Nephron (organoid): ENCODE results near the gene EAF1.

ENCODE experiments used
- H3K27ac Mint-ChIP-seq, 3 experiments: 2 replicates each; pipeline ENCODE4 v1.8.0; 2020; ENCODE audit warnings: mixed read lengths in 3 of 3, mild to moderate bottlenecking in 2 of 3, moderate library complexity in 1 of 3
- H3K27me3 Mint-ChIP-seq: 2 replicates; pipeline ENCODE4 v1.8.0; 2021; ENCODE audit warnings: low read depth, mild to moderate bottlenecking, moderate library complexity, mixed read lengths
- H3K36me3 Mint-ChIP-seq: 2 replicates; pipeline ENCODE4 v1.8.0; 2020; ENCODE audit warnings: low read depth, mixed read lengths
- H3K4me1 Mint-ChIP-seq: 2 replicates; pipeline ENCODE4 v1.8.0; 2020; ENCODE audit warnings: mixed read lengths
- H3K4me3 Mint-ChIP-seq, 3 experiments: 2 replicates each; pipeline ENCODE4 v1.8.0; 2020; ENCODE audit warnings: mild to moderate bottlenecking in 3 of 3, mixed read lengths in 3 of 3, moderate library complexity in 2 of 3
- H3K9me3 Mint-ChIP-seq: 2 replicates; pipeline ENCODE4 v1.8.0; 2020; ENCODE audit warnings: mixed read lengths
- TF ChIP-seq, protein P1 (sequence below), 3 experiments: fragments of 200-600 bp; sonication (generic); IDR thresholded peaks; one replicate each; pipeline ENCODE4 v1.5.0; 2021; ENCODE audit warnings: antibody characterized with exemption in 3 of 3; ENCODE audit not compliant: unreplicated experiment in 3 of 3

Gene EAF1

DNA sequence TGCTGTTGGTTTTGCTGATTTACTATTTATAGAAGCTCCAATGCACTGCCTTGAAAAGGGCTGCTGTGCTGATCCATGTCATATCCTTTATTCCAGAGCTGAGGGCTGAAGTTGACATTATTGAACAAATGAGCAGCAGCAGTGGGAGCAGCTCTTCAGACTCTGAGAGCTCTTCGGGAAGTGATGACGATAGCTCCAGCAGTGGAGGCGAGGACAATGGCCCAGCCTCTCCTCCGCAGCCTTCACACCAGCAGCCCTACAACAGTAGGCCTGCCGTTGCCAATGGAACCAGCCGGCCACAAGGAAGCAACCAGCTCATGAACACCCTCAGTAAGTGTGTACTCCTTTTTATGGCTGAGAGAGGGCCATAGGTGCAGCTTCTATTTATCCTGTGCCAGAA, 8.8 kb downstream of the EAF1 start:
- TF ChIP-seq, protein P1, sequence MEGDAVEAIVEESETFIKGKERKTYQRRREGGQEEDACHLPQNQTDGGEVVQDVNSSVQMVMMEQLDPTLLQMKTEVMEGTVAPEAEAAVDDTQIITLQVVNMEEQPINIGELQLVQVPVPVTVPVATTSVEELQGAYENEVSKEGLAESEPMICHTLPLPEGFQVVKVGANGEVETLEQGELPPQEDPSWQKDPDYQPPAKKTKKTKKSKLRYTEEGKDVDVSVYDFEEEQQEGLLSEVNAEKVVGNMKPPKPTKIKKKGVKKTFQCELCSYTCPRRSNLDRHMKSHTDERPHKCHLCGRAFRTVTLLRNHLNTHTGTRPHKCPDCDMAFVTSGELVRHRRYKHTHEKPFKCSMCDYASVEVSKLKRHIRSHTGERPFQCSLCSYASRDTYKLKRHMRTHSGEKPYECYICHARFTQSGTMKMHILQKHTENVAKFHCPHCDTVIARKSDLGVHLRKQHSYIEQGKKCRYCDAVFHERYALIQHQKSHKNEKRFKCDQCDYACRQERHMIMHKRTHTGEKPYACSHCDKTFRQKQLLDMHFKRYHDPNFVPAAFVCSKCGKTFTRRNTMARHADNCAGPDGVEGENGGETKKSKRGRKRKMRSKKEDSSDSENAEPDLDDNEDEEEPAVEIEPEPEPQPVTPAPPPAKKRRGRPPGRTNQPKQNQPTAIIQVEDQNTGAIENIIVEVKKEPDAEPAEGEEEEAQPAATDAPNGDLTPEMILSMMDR (IDR thresholded peaks at IDR 0.05; ENCODE audit: unreplicated experiment in 3 of 3), result no peak
- Mint-ChIP-seq H3K4me3 (no peak overlapping the region), H3K9me3 (no peaks in the 10 kb centered on the region), H3K36me3 (peaks cover 68% of the 10 kb centered on the region), H3K4me1 (no peaks in the 10 kb centered on the region), H3K27ac (no peak overlapping the region), H3K27me3 (no peaks in the 10 kb centered on the region)

DNA sequence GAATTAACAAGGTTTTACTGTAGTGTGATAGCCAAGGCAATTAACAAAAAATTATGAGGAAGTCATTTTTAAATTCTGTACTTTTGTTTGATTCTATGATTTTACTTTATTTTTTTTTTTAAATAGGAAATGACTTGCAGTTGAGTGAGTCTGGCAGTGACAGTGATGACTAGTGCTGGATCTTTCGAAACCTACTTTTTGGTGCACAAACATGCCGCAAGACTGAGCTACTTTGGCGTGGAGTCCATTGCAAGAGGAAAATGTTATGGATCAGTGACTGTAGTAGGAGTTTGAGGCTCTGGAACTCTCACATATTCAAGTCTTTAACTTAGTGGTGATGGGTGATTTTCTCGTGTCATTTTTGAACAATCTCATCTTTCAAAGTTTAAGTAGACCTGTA, 11.6 kb downstream of the EAF1 start:
- H3K27ac Mint-ChIP-seq, result no peak overlapping the region
- H3K9me3 Mint-ChIP-seq, result no peaks in the 10 kb centered on the region
- TF ChIP-seq, protein P1 (IDR thresholded peaks at IDR 0.05; ENCODE audit: unreplicated experiment in 3 of 3), result no peak
- H3K27me3 Mint-ChIP-seq, result no peaks in the 10 kb centered on the region
- no peaks in the 10 kb centered on the region for H3K4me1 Mint-ChIP-seq
- H3K4me3 Mint-ChIP-seq, result no peak overlapping the region
- H3K36me3 Mint-ChIP-seq, result peaks cover 70% of the 10 kb centered on the region

DNA sequence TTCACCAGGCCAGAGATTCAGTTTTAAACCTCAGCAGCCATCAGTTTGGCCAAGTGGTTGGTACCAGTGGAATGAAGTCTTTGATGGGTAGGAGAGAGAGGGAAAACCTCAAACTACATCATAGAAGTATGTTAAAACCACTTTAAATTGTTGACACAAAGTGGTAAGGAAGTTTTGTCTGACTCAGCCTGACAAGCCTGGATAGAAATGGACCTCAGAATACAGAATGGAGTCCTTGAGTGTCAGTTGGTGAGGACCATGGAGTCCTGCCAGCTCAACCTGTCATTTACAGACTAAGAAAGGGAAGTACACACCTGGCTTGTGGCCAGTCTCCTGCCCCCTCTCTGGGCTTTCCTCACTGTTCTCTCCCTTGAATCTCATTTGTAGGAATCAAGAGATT, 12.1 kb downstream of the EAF1 start:
- no peak overlapping the region for H3K27ac Mint-ChIP-seq
- no peak overlapping the region for H3K4me3 Mint-ChIP-seq
- H3K27me3 Mint-ChIP-seq, result no peaks in the 10 kb centered on the region
- H3K36me3 Mint-ChIP-seq, result peaks cover 69% of the 10 kb centered on the region
- H3K4me1 Mint-ChIP-seq, result no peaks in the 10 kb centered on the region
- TF ChIP-seq, protein P1 (IDR thresholded peaks at IDR 0.05; ENCODE audit: unreplicated experiment in 3 of 3), result no peak
- H3K9me3 Mint-ChIP-seq, result no peaks in the 10 kb centered on the region

DNA sequence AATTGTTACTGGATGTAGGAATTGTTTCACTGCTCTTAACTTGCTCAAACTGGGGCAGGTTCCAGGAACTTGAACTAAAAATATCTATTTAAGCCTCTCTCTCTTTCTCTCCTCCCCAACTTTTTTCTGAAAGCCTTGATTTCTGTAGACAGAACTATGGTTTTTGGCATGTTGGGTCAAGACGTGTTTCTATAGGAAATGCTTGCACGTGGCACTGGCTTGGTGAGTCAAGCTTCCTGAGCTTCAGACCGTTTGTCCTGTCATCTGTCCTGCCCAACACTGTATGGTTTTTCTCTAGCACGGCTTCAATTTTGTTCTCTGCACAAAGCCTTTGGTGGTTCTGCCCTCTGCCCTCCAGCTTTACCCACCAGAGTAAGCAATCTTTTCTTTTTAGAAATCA, 13.5 kb downstream of the EAF1 start:
- Mint-ChIP-seq H3K27me3 (no peaks in the 10 kb centered on the region), H3K4me1 (no peaks in the 10 kb centered on the region), H3K9me3 (no peaks in the 10 kb centered on the region), H3K36me3 (peaks cover 69% of the 10 kb centered on the region), H3K4me3 (no peak overlapping the region), H3K27ac (no peak overlapping the region)
- TF ChIP-seq, protein P1 (IDR thresholded peaks at IDR 0.05; ENCODE audit: unreplicated experiment in 3 of 3), result no peak

DNA sequence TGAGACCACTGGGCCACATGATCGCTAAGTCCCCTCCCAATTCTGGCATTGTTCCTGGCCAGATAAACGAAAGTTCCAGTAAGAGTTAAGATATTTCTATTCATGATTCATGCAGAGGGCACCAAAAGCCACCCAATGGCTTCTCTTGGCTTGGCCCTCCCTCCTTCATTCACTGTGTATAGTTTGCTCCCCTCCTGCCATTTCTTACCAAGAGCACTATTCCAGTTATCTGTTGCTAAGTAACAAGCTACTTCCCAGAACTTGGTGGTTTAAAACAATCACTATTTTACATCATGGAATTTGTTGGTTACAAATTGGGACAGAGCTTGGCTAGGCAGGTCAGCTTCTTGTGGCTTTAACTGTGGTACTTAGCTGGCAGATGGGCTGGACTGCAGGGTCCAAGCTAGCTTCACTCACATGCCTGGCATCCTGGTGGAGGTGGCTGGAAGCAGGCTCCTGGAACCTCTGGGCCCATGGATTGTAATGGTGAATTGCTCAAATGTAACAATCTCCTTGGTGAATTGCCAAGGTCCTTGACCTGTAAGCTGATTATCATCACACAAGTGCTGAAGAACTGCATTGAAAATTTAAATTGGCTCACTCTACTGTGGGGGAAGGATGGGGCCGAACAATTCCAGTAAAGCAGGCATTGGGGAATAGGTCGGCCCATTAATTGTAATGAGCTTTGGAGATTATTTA, 16.6 kb downstream of the EAF1 start:
- no peak overlapping the region for H3K27ac Mint-ChIP-seq
- H3K9me3 Mint-ChIP-seq, result no peaks in the 10 kb centered on the region
- no peaks in the 10 kb centered on the region for H3K4me1 Mint-ChIP-seq
- no peak overlapping the region for H3K4me3 Mint-ChIP-seq
- peaks cover 55% of the 10 kb centered on the region for H3K36me3 Mint-ChIP-seq
- H3K27me3 Mint-ChIP-seq, result no peaks in the 10 kb centered on the region
- TF ChIP-seq, protein P1 (IDR thresholded peaks at IDR 0.05; ENCODE audit: unreplicated experiment in 3 of 3), result no peak
